ENCODE measurements around the gene MED12L.
"Not testable (repeated sequence)": the region's sequence is repeated elsewhere in the genome, so short reads cannot be mapped to it uniquely, and the experiment has no call there.

MED12L gene

DNA sequence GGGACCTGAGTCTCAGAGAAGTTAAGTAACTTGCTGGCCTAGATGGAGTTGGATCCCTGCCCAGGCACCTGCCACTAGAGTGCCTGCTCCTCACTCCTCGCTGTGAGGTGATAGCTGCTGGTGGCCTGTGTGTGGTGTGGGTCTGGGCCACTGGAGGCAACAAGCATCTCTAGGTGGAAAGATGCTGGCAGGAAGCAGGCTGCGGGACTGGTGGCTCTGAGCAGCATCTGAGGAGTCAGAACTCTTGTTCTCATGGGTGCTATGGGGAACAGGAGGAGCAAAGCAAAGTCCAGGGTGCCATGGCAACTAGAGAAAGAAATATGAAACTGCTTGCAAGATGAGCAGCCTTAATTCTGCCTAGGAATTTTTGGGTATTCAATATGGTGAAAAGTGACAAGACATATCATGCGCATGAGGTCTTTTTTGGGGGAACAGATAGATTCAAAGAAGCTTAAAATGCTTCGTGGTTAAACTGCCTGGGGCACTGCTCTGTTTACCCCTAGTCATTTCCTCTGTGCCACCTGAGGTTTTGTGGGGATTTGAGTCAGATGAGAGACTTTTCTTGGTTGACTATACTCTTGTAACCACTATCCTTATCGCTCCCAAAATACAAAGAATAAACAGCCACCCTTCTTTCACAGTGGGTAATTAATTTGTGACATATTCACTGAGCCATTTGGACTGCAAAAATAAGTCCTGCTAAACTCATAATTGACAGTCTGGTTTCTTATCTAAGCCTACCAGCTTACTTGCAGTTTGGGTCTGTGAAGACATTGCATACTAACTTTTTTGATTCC, 50.3 kb downstream of the MED12L start:
- in situ Hi-C loops (cut with MboI; ENCODE audit: low sequenced_read_pairs), result no loop called here

DNA sequence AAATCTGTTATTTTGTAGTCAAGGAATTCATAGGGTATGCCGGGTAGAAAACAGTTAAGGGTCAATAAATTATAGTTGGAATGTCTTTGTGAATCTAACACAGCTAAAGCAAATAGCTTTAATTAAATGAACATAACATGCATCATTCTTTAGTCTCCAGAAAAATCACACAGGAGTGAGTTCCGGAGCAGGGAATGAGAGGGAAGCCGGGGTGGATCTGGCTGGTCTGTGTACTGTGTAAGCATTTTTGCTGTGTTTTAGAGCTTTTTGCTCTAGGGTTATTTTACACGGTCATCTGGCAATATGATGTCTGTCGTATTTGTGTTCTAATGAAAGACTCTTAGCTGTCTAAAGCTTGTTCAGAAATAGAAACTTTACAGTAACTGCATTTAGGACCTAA, 57.5 kb downstream of the MED12L start:
- in situ Hi-C loops (cut with MboI; ENCODE audit: low sequenced_read_pairs), result no loop called here

- in situ Hi-C loops (cut with MboI; ENCODE audit: low sequenced_read_pairs), result no loop called here
Observed at GRCh38 chr3:151144016-151144415, 58.6 kb downstream of the MED12L start.

- in situ Hi-C loops (cut with MboI; ENCODE audit: low sequenced_read_pairs), result no loop called here
Observed at GRCh38 chr3:151144760-151145159, 59.3 kb downstream of the MED12L start.

- in situ Hi-C loops (cut with MboI; ENCODE audit: low sequenced_read_pairs), result no loop called here
Observed at GRCh38 chr3:151145713-151146070, 60.2 kb downstream of the MED12L start.

DNA sequence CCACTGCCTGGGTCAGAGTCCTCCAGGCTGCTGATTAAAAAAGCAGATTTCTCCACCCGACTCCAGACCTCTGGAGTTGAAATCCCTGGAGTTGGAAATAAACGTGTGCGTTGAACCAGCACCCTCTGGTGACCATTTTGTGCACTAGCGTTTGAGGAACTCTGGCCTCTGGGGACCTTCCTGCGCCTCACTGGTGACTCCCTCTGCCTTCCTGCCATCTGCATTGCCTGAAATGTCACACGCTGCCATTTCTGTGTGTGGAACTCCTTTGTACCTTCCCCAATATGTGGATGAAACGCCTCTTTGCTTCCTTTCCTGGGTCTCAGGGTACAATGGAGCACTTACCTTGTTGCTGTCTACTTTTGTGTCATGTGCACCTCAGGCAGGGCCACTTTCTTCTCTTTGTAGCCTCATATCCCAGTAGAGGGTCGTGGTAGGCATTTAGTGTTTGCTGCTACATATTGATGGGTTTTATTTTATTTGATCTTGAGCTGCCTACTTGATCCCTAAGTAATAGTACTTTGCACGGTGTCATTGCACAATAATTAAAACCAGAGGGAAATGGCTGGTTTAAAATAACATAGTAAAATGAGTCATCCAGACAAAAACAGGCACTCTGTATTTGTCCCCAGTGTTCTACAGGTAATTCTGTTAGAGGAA, 60.7 kb downstream of the MED12L start:
- in situ Hi-C loops (cut with MboI; ENCODE audit: low sequenced_read_pairs), result no loop called here

GRCh38 chr3:151146731-151147091, 61.2 kb downstream of the MED12L start:
- in situ Hi-C loops (cut with MboI; ENCODE audit: low sequenced_read_pairs), result no loop called here

GRCh38 chr3:151147299-151147698, 61.8 kb downstream of the MED12L start:
- in situ Hi-C loops (cut with MboI; ENCODE audit: low sequenced_read_pairs), result no loop called here

GRCh38 chr3:151152455-151153079, 67.1 kb downstream of the MED12L start:
- in situ Hi-C loops (cut with MboI; ENCODE audit: low sequenced_read_pairs), result no loop called here

DNA sequence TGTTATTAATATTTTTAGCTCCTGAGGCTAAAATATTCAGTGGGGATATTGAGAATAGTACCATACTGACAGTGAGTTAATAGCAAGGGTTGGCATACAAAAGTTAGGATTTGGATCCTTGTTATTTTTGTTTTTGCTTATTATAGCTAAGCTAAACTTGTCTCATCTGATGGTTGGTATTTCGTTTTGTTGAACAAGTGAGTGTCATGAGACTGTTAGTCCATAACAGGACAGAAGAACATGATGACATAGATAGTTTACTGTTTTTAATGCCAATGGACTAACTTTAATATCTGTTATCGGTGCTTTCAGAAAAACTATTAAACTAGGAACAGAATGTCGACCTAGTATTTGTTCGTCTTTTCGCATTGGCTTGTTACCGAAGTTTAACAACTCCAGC, 69.1 kb downstream of the MED12L start:
- in situ Hi-C loops (cut with MboI; ENCODE audit: low sequenced_read_pairs), result no loop called here

DNA sequence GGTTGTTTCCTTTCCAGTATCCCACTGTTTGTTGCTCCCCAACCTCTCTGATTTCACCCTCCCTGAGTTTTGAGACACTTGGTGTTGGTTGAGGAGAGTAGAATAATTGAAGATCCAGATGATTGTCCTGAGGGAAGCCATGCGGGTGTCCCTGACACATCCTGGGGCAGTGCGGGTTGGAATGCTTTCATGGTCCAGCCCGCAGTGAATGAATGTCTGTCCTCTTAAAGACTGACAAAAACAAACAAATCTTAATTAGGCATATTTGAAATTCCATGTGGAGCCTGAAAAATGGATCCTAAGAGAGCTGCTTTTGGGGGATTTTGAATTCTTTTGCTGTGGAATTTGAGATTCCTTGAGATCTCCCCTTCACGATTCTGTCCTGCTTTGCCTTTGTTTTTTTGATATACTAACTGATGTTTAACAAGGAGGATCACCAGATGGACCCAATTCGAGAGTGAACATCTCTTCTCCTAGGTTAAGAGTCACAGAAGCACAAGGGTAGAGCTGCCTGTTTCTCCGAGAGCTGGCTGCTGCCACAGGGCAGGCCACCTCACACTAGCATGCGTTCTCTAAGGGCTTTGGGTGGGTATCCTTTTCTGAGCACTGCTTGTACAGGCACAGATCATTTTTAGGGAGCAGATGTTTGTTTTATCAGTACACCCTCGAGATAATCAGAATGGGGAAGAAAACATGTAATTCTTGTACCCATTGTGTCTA, 70.1 kb downstream of the MED12L start:
- in situ Hi-C loops (cut with MboI; ENCODE audit: low sequenced_read_pairs), result no loop called here

DNA sequence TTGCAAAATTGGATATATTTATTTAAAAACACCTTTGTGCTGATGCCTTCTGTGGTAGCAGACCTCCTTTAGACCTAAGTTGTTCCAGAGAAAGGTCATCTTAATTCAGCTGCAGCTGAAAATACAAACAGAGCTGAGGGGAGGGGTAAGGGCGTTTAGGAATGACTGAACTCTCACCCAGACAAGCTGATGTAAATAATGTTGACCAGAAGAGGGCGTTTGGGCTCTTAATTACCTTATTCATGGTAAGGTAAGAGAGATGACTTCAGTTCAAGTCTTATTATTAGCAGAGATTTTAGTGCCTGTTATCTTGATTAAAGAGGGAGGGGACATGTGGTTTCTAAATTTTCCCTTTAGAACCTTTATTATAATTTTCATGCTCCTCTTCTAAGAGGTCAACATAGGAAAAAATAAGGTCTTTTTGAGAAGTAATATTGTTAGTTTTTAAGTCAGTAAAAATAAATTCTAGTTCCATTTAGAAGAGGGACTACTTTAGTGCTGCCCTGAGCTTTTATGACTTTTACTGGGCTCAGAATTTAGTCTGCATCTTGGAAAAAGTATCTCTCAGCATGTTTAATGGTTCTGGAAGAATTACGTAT, 71.3 kb downstream of the MED12L start:
- in situ Hi-C loops (cut with MboI; ENCODE audit: low sequenced_read_pairs), result no loop called here

- in situ Hi-C loops (cut with MboI; ENCODE audit: low sequenced_read_pairs), result no loop called here
Observed at GRCh38 chr3:151159806-151160205, 74.3 kb downstream of the MED12L start.

DNA sequence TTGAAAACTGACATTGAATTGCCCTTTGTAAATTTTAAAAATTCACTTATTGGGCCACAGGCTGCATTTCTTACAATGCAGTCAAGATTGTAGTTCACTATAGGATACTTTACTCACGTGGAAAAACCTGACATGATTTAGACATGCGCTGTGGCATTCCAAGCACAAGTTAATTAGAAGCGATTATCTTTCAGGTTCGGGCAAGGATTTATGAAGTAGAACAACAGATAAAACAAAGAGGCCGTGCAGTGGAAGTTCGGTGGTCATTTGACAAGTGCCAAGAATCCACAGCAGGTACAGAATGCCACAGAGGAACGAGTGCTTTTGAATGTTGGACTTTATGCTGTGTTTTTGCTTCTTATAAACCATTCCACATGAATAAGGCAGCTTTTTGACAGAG, 79.8 kb downstream of the MED12L start:
- in situ Hi-C loops (cut with MboI; ENCODE audit: low sequenced_read_pairs), result no loop called here

DNA sequence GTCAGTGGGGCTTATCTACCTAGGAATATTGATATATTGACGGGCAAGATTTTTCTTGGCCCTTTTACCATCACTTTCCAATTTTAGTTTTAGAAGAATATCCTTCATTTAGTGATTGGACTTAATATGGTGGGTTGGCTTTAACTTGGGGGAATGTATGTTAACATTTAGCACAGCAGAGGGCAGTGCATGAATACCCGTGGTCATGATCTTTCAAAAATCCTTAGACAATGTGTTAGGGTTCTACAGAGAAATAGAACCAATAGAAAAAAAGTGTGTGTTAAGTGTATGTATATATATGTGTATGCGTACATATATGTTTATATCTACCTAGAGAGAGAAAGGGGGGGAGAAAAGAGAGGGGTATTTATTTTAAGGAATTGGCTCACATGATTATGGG, 80.7 kb downstream of the MED12L start:
- in situ Hi-C loops (cut with MboI; ENCODE audit: low sequenced_read_pairs), result no loop called here

DNA sequence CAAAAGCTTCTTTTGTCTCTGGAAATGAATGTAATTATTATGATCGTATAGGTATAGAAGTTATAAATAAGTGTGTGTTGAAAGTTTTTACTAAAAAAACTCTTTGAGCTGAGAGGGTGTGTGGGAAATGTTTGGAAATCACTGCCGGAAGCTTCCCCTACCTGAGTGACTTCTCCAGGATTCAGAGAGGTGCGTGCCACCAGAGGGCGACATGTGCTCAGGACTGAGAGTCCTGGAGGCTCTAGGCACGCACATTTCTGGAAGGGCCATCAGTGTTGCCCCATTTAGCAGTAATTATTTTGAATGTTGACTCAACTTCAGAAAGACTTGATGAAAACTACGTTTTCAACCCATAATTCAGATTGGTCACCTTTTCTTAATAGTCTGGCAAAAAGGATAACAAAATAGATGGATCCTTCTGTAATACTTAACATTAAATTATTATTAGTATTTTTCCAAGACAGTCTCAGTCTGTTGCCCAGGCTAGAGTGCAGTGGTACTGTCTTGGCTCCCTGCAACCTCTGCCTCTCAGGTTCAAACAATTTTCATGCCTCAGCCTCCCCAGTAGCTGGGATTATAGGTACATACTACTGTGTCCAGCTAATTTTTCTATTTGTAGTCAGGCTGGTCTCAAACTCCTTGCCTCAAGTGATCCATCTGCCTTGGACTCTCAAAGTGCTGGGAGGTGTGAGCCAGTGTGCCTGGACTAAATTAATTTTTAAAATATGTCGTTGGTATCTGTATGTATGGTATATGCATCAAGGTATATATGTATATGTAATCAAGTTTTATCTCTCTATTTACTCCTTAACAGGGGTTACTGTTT, 83.0 kb downstream of the MED12L start:
- in situ Hi-C loops (cut with MboI; ENCODE audit: low sequenced_read_pairs), result no loop called here

DNA sequence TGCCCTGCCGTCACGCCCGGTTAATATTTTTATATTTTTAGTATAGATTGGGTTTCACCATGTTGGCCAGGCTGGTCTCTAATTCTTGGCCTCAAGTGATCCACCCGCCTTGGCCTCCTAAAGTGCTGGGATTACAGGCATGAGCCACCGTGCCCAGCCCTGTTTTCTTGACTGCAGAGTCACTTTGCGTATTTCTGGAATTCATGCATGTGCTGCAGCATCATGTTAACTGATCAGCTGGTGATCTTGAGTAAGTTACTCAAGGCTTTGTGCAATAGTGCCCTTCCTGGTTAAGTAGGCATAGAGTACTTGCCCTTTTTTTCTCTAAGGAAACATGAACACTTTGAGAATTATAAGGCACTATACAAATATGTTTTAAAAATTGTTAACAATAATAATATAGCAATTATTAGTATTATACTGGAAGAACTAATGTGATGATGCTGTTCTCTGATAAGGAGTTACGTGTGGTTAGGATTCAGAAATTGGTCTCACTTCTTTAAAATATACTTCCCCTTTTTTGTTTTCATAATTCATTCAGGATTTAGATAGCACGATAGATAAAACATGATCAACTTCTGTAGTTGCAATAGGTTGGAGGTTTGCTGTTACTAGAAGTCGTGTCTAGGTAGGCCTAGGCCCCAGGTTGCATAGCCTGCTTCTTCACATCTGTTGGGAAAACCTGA, 83.9 kb downstream of the MED12L start:
- in situ Hi-C loops (cut with MboI; ENCODE audit: low sequenced_read_pairs), result no loop called here

DNA sequence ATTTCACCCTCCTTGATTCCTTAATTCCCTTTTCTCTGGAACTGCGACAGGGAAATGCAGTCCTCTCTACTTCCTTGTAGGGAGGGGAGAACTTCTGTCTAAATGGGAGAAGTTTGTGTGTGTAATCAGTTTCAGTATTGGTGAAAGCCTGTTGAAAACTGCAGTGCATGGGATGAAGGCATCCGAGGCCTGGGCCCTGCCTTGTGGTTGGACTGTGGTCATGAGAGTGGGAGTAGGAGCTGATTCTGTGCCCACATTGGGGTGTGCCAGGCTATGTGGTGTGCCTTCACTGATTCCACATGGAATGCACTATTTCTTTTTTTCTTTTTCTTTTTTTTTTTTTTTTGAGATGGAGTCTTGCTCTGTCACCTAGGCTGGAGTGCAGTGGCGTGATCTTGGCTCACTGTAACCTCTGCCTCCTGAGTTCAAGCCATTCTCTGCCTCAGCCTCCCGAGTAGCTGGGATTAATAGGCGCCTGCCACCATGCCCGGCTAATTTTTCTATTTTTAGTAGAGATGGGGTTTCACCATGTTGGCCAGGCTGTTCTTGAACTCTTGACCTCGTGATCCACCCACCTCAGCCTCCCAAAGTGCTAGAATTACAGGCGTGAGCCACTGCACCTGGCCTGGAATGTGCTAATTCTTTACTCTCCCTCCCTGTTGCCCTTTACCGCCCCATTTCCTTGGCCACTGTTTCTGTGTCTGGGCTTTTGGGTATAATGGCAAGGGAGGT, 84.7 kb downstream of the MED12L start:
- in situ Hi-C loops (cut with MboI; ENCODE audit: low sequenced_read_pairs), result not testable (repeated sequence)

DNA sequence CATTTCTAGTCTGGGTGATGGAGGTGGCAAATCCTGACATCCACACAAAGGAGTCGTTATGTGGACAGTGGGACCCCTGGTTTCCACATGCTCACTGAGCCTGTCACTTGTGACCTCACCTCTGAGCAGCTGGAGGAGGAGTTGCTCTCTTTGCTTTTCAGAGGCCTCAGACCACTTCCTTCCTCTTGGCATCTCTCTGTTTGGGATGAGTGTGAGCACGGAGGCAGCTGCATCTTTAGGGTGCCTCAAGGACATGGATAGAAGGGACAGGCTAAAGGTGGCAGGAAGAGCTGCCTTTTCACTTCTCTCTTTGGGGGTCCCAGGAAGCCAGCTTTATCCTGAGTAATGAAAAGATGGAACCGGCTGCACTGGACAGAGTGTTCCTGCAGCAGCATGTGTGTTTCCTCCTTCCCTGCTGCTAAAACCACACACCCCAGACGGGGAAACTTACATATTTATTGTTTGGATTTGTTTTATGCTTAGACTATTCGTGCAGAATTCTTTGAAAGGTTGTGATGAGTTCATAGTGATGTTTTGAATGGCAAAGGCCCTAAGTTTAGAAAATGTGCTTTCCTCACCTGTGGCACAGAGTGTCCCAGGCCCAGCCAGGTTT, 85.8 kb downstream of the MED12L start:
- in situ Hi-C loops (cut with MboI; ENCODE audit: low sequenced_read_pairs), result no loop called here

Data from hTERT RPE-1 (cell line).